H9 (cell line): Measurements from ENCODE around the gene HOMER3. TPM values are rescaled to one million over a fixed set of nuclear protein-coding genes. Genes with fewer than 3 reads are reported as not detected.

Experiments
- DNase-seq: peaks from one replicate; pipeline ENCODE4 v3.0.0-alpha.2; 2017
- H2AFZ ChIP-seq: one replicate; pipeline ENCODE4 v1.6.1; 2013; ENCODE audit warnings: mild to moderate bottlenecking, low read length, control low read depth, moderate library complexity
- H2AK5ac ChIP-seq: 2 replicates; pipeline ENCODE4 v1.6.1; 2013; ENCODE audit warnings: low read length, control low read depth, mixed read lengths; ENCODE audit not compliant: insufficient read length
- H2BK120ac ChIP-seq: one replicate; pipeline ENCODE4 v1.6.1; 2013; ENCODE audit warnings: low read depth, mild to moderate bottlenecking, low read length, control low read depth, inconsistent platforms; ENCODE audit not compliant: poor library complexity, severe bottlenecking
- H2BK12ac ChIP-seq: 2 replicates; pipeline ENCODE4 v1.6.1; 2013; ENCODE audit warnings: low read length, control low read depth, mixed read lengths, low read depth; ENCODE audit not compliant: insufficient read length
- H2BK15ac ChIP-seq: 2 replicates; pipeline ENCODE4 v1.6.1; 2013; ENCODE audit warnings: low read depth, low read length, control low read depth
- H2BK20ac ChIP-seq: one replicate; pipeline ENCODE4 v1.6.1; 2013; ENCODE audit warnings: low read depth, mild to moderate bottlenecking, low read length, control low read depth, inconsistent platforms; ENCODE audit not compliant: poor library complexity, severe bottlenecking
- H2BK5ac ChIP-seq: 2 replicates; pipeline ENCODE4 v1.6.1; 2013; ENCODE audit warnings: low read length, control low read depth, mixed read lengths; ENCODE audit not compliant: insufficient read length
- H3K14ac ChIP-seq: 2 replicates; pipeline ENCODE4 v1.6.1; 2013; ENCODE audit warnings: low read length, control low read depth; ENCODE audit not compliant: insufficient read depth
- H3K18ac ChIP-seq: 2 replicates; pipeline ENCODE4 v1.6.1; 2013; ENCODE audit warnings: low read depth, mild to moderate bottlenecking, mixed read lengths, low read length, control low read depth; ENCODE audit not compliant: insufficient read length
- H3K23ac ChIP-seq: 2 replicates; pipeline ENCODE4 v1.6.1; 2013; ENCODE audit warnings: low read length, control low read depth, mixed read lengths, low read depth; ENCODE audit not compliant: insufficient read length
- H3K23me2 ChIP-seq: 2 replicates; pipeline ENCODE4 v1.6.1; 2013; ENCODE audit warnings: low read depth, mild to moderate bottlenecking, mixed read lengths, low read length, control low read depth; ENCODE audit not compliant: insufficient read length, poor library complexity, severe bottlenecking
- H3K27ac ChIP-seq: 2 replicates; pipeline ENCODE4 v1.5.1; 2013; ENCODE audit warnings: low read length, control low read depth, mixed read lengths, low read depth; ENCODE audit not compliant: insufficient read length
- H3K27me3 ChIP-seq: 2 replicates; pipeline ENCODE4 v1.6.1; 2013; ENCODE audit warnings: low read length, control low read depth, inconsistent platforms; ENCODE audit not compliant: insufficient read depth
- H3K4ac ChIP-seq: 2 replicates; pipeline ENCODE4 v1.6.1; 2013; ENCODE audit warnings: low read depth, mild to moderate bottlenecking, control low read depth, inconsistent platforms, low read length, moderate library complexity
- H3K4me1 ChIP-seq: 2 replicates; pipeline ENCODE4 v1.6.1; 2013; ENCODE audit warnings: low read length, control low read depth, inconsistent platforms; ENCODE audit not compliant: insufficient read depth
- H3K4me2 ChIP-seq: 2 replicates; pipeline ENCODE4 v1.6.1; 2013; ENCODE audit warnings: low read length, control low read depth, mixed read lengths; ENCODE audit not compliant: insufficient read length, insufficient read depth
- H3K56ac ChIP-seq: 2 replicates; pipeline ENCODE4 v1.6.1; 2013; ENCODE audit warnings: low read depth, mild to moderate bottlenecking, mixed read lengths, low read length, control low read depth; ENCODE audit not compliant: insufficient read length
- H3K79me1 ChIP-seq: 2 replicates; pipeline ENCODE4 v1.6.1; 2013; ENCODE audit warnings: low read depth, mild to moderate bottlenecking, moderate library complexity, low read length, control low read depth, inconsistent platforms; ENCODE audit not compliant: insufficient read depth, poor library complexity, severe bottlenecking
- H3K79me2 ChIP-seq: 2 replicates; pipeline ENCODE4 v1.6.1; 2013; ENCODE audit warnings: low read length, control low read depth, inconsistent platforms; ENCODE audit not compliant: insufficient read depth
- H3K9ac ChIP-seq: 2 replicates; pipeline ENCODE4 v1.6.1; 2013; ENCODE audit warnings: low read length, control low read depth, mixed read lengths; ENCODE audit not compliant: insufficient read length; ENCODE audit errors: extremely low read depth
- H3K9me3 ChIP-seq: one replicate; pipeline ENCODE4 v1.6.1; 2013; ENCODE audit warnings: low read depth, low read length, inconsistent platforms; ENCODE audit not compliant: control insufficient read depth
- H3T11ph ChIP-seq: one replicate; pipeline ENCODE4 v1.6.1; 2013; ENCODE audit warnings: mild to moderate bottlenecking, low read length, control low read depth, inconsistent platforms
- H4K20me1 ChIP-seq: one replicate; pipeline ENCODE4 v1.6.1; 2013; ENCODE audit not compliant: control insufficient read depth, insufficient read length, insufficient read depth
- H4K5ac ChIP-seq: 2 replicates; pipeline ENCODE4 v1.6.1; 2013; ENCODE audit warnings: low read depth, mild to moderate bottlenecking, mixed read lengths, low read length, control low read depth; ENCODE audit not compliant: insufficient read length
- H4K8ac ChIP-seq: replicated peaks from 2 replicates; pipeline ENCODE4 v1.6.1; 2013; ENCODE audit warnings: low read length, control low read depth, mixed read lengths, low read depth; ENCODE audit not compliant: insufficient read length
- H4K91ac ChIP-seq: 2 replicates; pipeline ENCODE4 v1.6.1; 2013; ENCODE audit warnings: low read depth, mild to moderate bottlenecking, moderate library complexity, mixed read lengths, low read length, control low read depth; ENCODE audit not compliant: insufficient read length
- H3K27ac Mint-ChIP-seq, 3 experiments: 2 replicates in 2 of 3; 3 replicates in 1 of 3; pipeline ENCODE4 v1.8.0; 2020 to 2021; ENCODE audit warnings: mixed read lengths in 3 of 3, mild to moderate bottlenecking in 1 of 3, moderate library complexity in 1 of 3
- H3K27me3 Mint-ChIP-seq: 2 replicates; pipeline ENCODE4 v1.8.0; 2021; ENCODE audit warnings: low read depth, mild to moderate bottlenecking, moderate library complexity, mixed read lengths
- H3K36me3 Mint-ChIP-seq, 3 experiments: 2 replicates in 2 of 3; 3 replicates in 1 of 3; pipeline ENCODE4 v1.8.0; 2020 to 2021; ENCODE audit warnings: low read depth in 3 of 3, mixed read lengths in 3 of 3; ENCODE audit not compliant: insufficient read depth in 1 of 3
- H3K4me1 Mint-ChIP-seq, 2 experiments: 2 replicates each; pipeline ENCODE4 v1.8.0; 2020; ENCODE audit warnings: mixed read lengths in 2 of 2
- H3K4me3 Mint-ChIP-seq, 2 experiments: 2 replicates in 1 of 2; 3 replicates in 1 of 2; pipeline ENCODE4 v1.8.0; 2020 to 2021; ENCODE audit warnings: mild to moderate bottlenecking in 2 of 2, mixed read lengths in 2 of 2, moderate library complexity in 1 of 2
- H3K9me3 Mint-ChIP-seq, 2 experiments: 2 replicates in 1 of 2; 3 replicates in 1 of 2; pipeline ENCODE4 v1.8.0; 2020; ENCODE audit warnings: mild to moderate bottlenecking in 2 of 2, mixed read lengths in 2 of 2, moderate library complexity in 1 of 2
- WGBS: extraction: QIAGEN DNeasy Blood & Tissue Kit; methylation state at CpG from one replicate; pipeline ENCODE4 v1.1.7; 2013; ENCODE audit warnings: missing lambda C conversion rate, low lambda C conversion rate, mixed read lengths; ENCODE audit not compliant: insufficient read length; ENCODE audit errors: extremely low coverage; 5-methylcytosine and 5-hydroxymethylcytosine counted together
- total RNA-seq: library from RNA; stranded (reverse); gene quantifications from 2 replicates; pipeline ENCODE4 v1.2.1, GENCODE V29; 2021
- TF ChIP-seq, protein P1 (sequence below): fragments of 200-600 bp; sonication (generic); conservative IDR thresholded peaks from 3 replicates; pipeline ENCODE4 v1.8.0; 2021; ENCODE audit warnings: antibody characterized with exemption, mild to moderate bottlenecking

Gene HOMER3
- total RNA-seq, 1 experiment from 2014 or later = 20.2 TPM

DNA sequence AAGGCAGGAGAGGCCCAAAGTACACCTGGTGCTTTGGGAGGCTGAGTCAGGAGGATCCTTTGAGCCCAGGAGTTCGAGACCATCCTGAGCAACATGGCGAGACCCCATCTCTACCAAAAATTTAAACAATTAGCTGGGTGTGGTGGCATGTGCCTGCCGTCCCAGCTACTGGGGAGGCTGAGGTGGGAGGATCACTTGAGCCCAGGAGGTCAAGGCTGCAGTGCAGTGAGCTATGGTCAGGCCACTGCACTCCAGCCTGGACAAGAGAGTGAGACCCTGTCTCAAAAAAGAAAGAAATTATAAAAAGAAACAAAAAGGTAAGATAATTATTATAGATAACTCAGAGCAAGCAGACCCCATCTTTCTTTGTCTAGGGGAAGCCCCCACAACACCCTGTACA lies 1.9 kb downstream of the HOMER3 start:
- no peak overlapping the region for H2BK12ac ChIP-seq
- H3K56ac ChIP-seq = no peak overlapping the region
- H3K4me2 ChIP-seq = peak overlapping the region; percentile 86
- H3K79me1 ChIP-seq = no peaks in the 10 kb centered on the region
- Mint-ChIP-seq H3K4me3 (peak overlapping the region; percentile 76 to 95; a peak in 4 of 5 replicates), H3K27ac (peak overlapping the region in 1 of 3 experiments; percentile 48; a peak in 2 of 7 replicates), H3K27me3 (peaks cover 33% of the 10 kb centered on the region), H3K4me1 (peaks cover 11 to 29% of the 10 kb centered on the region in 2 experiments), H3K36me3 (peaks cover 9 to 27% (median 14%) of the 10 kb centered on the region in 3 experiments), H3K9me3 (no peaks in the 10 kb centered on the region; a peak in 1 of 5 replicates)
- H3K9ac ChIP-seq = no peak overlapping the region
- H4K20me1 ChIP-seq = no peaks in the 10 kb centered on the region
- H3K23me2 ChIP-seq = peaks cover 7% of the 10 kb centered on the region
- H2AFZ ChIP-seq = no peak overlapping the region
- no peak overlapping the region for H2BK120ac ChIP-seq
- no peak overlapping the region for H3K18ac ChIP-seq
- no peak overlapping the region for H4K5ac ChIP-seq
- no peaks in the 10 kb centered on the region for H3K27me3 ChIP-seq
- no peaks in the 10 kb centered on the region for H3K4me1 ChIP-seq
- H4K8ac ChIP-seq = no peak overlapping the region
- H3T11ph ChIP-seq = no peak overlapping the region
- H3K9me3 ChIP-seq = no peaks in the 10 kb centered on the region
- H2AK5ac ChIP-seq = no peak overlapping the region
- no peak overlapping the region for H2BK5ac ChIP-seq
- H3K23ac ChIP-seq = no peak overlapping the region
- no peak overlapping the region for H2BK20ac ChIP-seq
- TF ChIP-seq, protein P1, sequence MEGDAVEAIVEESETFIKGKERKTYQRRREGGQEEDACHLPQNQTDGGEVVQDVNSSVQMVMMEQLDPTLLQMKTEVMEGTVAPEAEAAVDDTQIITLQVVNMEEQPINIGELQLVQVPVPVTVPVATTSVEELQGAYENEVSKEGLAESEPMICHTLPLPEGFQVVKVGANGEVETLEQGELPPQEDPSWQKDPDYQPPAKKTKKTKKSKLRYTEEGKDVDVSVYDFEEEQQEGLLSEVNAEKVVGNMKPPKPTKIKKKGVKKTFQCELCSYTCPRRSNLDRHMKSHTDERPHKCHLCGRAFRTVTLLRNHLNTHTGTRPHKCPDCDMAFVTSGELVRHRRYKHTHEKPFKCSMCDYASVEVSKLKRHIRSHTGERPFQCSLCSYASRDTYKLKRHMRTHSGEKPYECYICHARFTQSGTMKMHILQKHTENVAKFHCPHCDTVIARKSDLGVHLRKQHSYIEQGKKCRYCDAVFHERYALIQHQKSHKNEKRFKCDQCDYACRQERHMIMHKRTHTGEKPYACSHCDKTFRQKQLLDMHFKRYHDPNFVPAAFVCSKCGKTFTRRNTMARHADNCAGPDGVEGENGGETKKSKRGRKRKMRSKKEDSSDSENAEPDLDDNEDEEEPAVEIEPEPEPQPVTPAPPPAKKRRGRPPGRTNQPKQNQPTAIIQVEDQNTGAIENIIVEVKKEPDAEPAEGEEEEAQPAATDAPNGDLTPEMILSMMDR = no peak
- no peak overlapping the region for H2BK15ac ChIP-seq
- H4K91ac ChIP-seq = no peak overlapping the region
- H3K4ac ChIP-seq = no peak overlapping the region
- no peak overlapping the region for H3K14ac ChIP-seq
- WGBS = no CpG with 5 or more reads among the region's 3 CpGs
- no peaks in the 10 kb centered on the region for H3K79me2 ChIP-seq
- DNase-seq = no peak
- no peak overlapping the region for H3K27ac ChIP-seq
